HUES6 (cell line): Measurements from ENCODE around the gene MKRN2.
A peak's percentile ranks its signal among the peaks of the same experiment; 100 is the strongest.
"Not testable (repeated sequence)": the region's sequence is repeated elsewhere in the genome, so short reads cannot be mapped to it uniquely, and the experiment has no call there.

Source experiments
- H3K27ac ChIP-seq: 2 replicates; pipeline ENCODE4 v1.7.0; 2013; ENCODE audit warnings: low read depth, mild to moderate bottlenecking, low read length, inconsistent platforms
- H3K27me3 ChIP-seq: 2 replicates; pipeline ENCODE4 v1.6.1; 2013; ENCODE audit warnings: low read length; ENCODE audit not compliant: control insufficient read depth, insufficient read depth
- H3K36me3 ChIP-seq: 2 replicates; pipeline ENCODE4 v1.6.1; 2013; ENCODE audit warnings: low read length; ENCODE audit not compliant: control insufficient read depth, insufficient read depth
- H3K4me1 ChIP-seq: 2 replicates; pipeline ENCODE4 v1.6.1; 2013; ENCODE audit warnings: low read length; ENCODE audit not compliant: control insufficient read depth, insufficient read depth
- H3K4me3 ChIP-seq: 2 replicates; pipeline ENCODE4 v1.5.1; 2013; ENCODE audit warnings: low read depth, low read length
- H3K9ac ChIP-seq: one replicate; pipeline ENCODE4 v1.6.1; 2013; ENCODE audit warnings: mild to moderate bottlenecking, low read length
- H3K9me3 ChIP-seq: 2 replicates; pipeline ENCODE4 v1.6.1; 2013; ENCODE audit warnings: low read depth, low read length; ENCODE audit not compliant: control insufficient read depth, insufficient read depth

Gene MKRN2

GRCh38 chr3:12522721-12523120 is 34.2 kb upstream of the MKRN2 start:
- Histone ChIP-seq H3K9me3 (no peaks in the 10 kb centered on the region), H3K27me3 (no peaks in the 10 kb centered on the region), H3K36me3 (peaks cover 41% of the 10 kb centered on the region), H3K4me3 (no peak overlapping the region), H3K27ac (no peak overlapping the region), H3K4me1 (no peaks in the 10 kb centered on the region), H3K9ac (no peak overlapping the region)

GRCh38 chr3:12527757-12528143 is 29.1 kb upstream of the MKRN2 start:
- Histone ChIP-seq H3K4me1 (no peaks in the 10 kb centered on the region), H3K36me3 (peaks cover 56% of the 10 kb centered on the region), H3K9ac (no peak overlapping the region)

GRCh38 chr3:12532182-12532581 is 24.7 kb upstream of the MKRN2 start:
- Histone ChIP-seq H3K27ac (no peak overlapping the region), H3K9me3 (no peaks in the 10 kb centered on the region), H3K9ac (no peak overlapping the region), H3K36me3 (peaks cover 51% of the 10 kb centered on the region), H3K27me3 (no peaks in the 10 kb centered on the region), H3K4me1 (no peaks in the 10 kb centered on the region), H3K4me3 (no peak overlapping the region)

More at GRCh38 chr3:12527757-12528143, 29.1 kb upstream of the MKRN2 start:
- no peak overlapping the region for H3K4me3 ChIP-seq
- no peaks in the 10 kb centered on the region for H3K27me3 ChIP-seq
- no peak overlapping the region for H3K27ac ChIP-seq
- no peaks in the 10 kb centered on the region for H3K9me3 ChIP-seq

- H3K36me3 ChIP-seq: peaks cover 35% of the 10 kb centered on the region
- no peak overlapping the region for H3K4me3 ChIP-seq
- H3K4me1 ChIP-seq: peaks cover 3% of the 10 kb centered on the region; the same call in 1 of the 2 replicates
- H3K27ac ChIP-seq: no peak overlapping the region
- H3K9ac ChIP-seq: no peak overlapping the region
- H3K27me3 ChIP-seq: no peaks in the 10 kb centered on the region
- H3K9me3 ChIP-seq: no peaks in the 10 kb centered on the region
Observed at GRCh38 chr3:12536423-12536822, 20.5 kb upstream of the MKRN2 start.

- Histone ChIP-seq H3K36me3 (peaks cover 7% of the 10 kb centered on the region), H3K9ac (no peak overlapping the region), H3K27me3 (no peaks in the 10 kb centered on the region)
Observed at GRCh38 chr3:12541625-12542024, 15.3 kb upstream of the MKRN2 start.

GRCh38 chr3:12543497-12543896 is 13.4 kb upstream of the MKRN2 start:
- not testable (repeated sequence) for H3K4me3 ChIP-seq, H3K9ac ChIP-seq, H3K27ac ChIP-seq, H3K27me3 ChIP-seq, H3K9me3 ChIP-seq, H3K4me1 ChIP-seq, H3K36me3 ChIP-seq

More at GRCh38 chr3:12541625-12542024, 15.3 kb upstream of the MKRN2 start:
- peaks cover 9% of the 10 kb centered on the region; the same call in 1 of the 2 replicates for H3K4me1 ChIP-seq
- no peak overlapping the region for H3K4me3 ChIP-seq
- no peaks in the 10 kb centered on the region for H3K9me3 ChIP-seq
- no peak overlapping the region for H3K27ac ChIP-seq

GRCh38 chr3:12544652-12545472 is 12.0 kb upstream of the MKRN2 start:
- Histone ChIP-seq H3K36me3 (peaks cover 7% of the 10 kb centered on the region), H3K4me1 (peaks cover 6% of the 10 kb centered on the region; the same call in 1 of the 2 replicates), H3K27ac (no peak overlapping the region), H3K9ac (no peak overlapping the region), H3K9me3 (no peaks in the 10 kb centered on the region), H3K4me3 (no peak overlapping the region), H3K27me3 (no peaks in the 10 kb centered on the region)

GRCh38 chr3:12545473-12545791 is 11.5 kb upstream of the MKRN2 start, which contains the start of gene MKRN2OS:
Gene MKRN2OS (minus strand): TSS chr3:12545499. CDS start chr3:12545464, 35 bp downstream.
- Histone ChIP-seq H3K36me3 (peaks cover 1% of the 10 kb centered on the region), H3K27ac (no peak within 1 kb of the TSS), H3K9me3 (no peaks in the 10 kb centered on the region), H3K4me1 (peaks cover 6% of the 10 kb centered on the region; the same call in 1 of the 2 replicates), H3K27me3 (no peaks in the 10 kb centered on the region), H3K4me3 (no peak within 1 kb of the TSS), H3K9ac (no peak within 1 kb of the TSS)

- Histone ChIP-seq H3K27ac (no peak overlapping the region), H3K36me3 (no peaks in the 10 kb centered on the region), H3K4me3 (no peak overlapping the region), H3K9ac (no peak overlapping the region), H3K4me1 (peaks cover 6% of the 10 kb centered on the region; the same call in 1 of the 2 replicates), H3K27me3 (no peaks in the 10 kb centered on the region), H3K9me3 (no peaks in the 10 kb centered on the region)
Observed at GRCh38 chr3:12549971-12550760, 6.7 kb upstream of the MKRN2 start.

GRCh38 chr3:12553921-12554391 is 2.9 kb upstream of the MKRN2 start:
- no peaks in the 10 kb centered on the region for H3K36me3 ChIP-seq
- H3K4me1 ChIP-seq: peaks cover 8% of the 10 kb centered on the region; the same call in 1 of the 2 replicates
- H3K9me3 ChIP-seq: no peaks in the 10 kb centered on the region
- peak overlapping the region; percentile 61 for H3K4me3 ChIP-seq
- no peaks in the 10 kb centered on the region for H3K27me3 ChIP-seq
- H3K27ac ChIP-seq: no peak overlapping the region
- peak overlapping the region; percentile 52 for H3K9ac ChIP-seq

- no peaks in the 10 kb centered on the region for H3K27me3 ChIP-seq
- H3K36me3 ChIP-seq: no peaks in the 10 kb centered on the region
- no peaks in the 10 kb centered on the region for H3K9me3 ChIP-seq
- peak overlapping the region; percentile 23; the same call in 1 of the 2 replicates for H3K27ac ChIP-seq
- H3K4me3 ChIP-seq: peak overlapping the region; percentile 81
- H3K4me1 ChIP-seq: peaks cover 25% of the 10 kb centered on the region
- H3K9ac ChIP-seq: peak overlapping the region; percentile 91
Observed at GRCh38 chr3:12556314-12556689, 585 bp upstream of the MKRN2 start.
